ENCODE data around the gene BAK1. TPM values are rescaled to one million over a fixed set of nuclear protein-coding genes. Genes with fewer than 3 reads are reported as not detected.

Gene BAK1
- total and polyA plus RNA-seq, 2 of the 13 experiments (the other 11 are each of a cell fraction or from before 2014, with no cell fraction given), result 15.0 to 23.8 TPM

DNA sequence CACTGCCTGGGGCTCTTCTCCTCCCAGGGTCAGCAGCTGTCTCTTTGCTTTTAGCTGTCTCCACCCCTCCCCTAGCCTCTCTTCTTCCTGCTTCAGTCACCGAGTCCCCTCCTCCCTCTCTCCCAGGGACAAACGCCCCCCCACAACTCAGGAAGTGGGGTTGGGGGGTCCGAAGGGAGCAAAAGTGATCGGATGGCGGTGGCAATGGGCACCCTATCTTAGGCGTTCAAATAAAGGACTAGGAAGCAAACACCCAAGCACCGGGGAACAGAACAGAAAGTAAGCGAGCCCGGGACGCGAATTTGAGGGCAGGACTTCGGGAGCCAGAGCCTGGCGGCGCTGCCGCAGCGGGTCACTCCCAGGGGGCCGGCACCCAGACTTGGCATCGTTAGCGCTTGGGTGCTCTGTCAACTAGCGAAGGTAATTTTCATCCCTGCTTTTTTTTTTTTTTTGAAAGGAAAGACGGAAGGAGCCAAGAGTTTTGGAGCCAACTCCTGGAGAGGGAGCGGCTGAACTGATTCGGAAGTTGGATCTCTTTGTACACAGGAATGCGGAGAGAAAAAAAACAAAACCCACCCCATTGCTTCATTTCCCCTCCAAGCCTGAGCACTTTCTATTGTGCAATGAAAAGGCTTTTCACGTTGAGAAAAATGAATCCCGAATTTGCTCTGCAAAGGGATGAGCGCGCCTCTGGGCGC, 40.2 kb upstream of the BAK1 start (continued):
- TF ChIP-seq ONECUT2 (CRISPR knock-in tag; IDR thresholded peaks at IDR 0.05) (no peak), TMF1 (CRISPR knock-in tag; IDR thresholded peaks at IDR 0.05; ENCODE audit: low read depth) (no peak), TGIF2 (CRISPR knock-in tag; IDR thresholded peaks at IDR 0.05) (peak; percentile 44; the same call in 1 of the 2 replicates), NFIB (CRISPR knock-in tag; IDR thresholded peaks at IDR 0.05; ENCODE audit: borderline replicate concordance) (no peak), FOXJ3 (CRISPR knock-in tag; IDR thresholded peaks at IDR 0.05; ENCODE audit: borderline replicate concordance) (no peak), ZNF468 (CRISPR knock-in tag; IDR thresholded peaks at IDR 0.05) (no peak), HCFC1 (IDR thresholded peaks at IDR 0.05; ENCODE audit: low read depth, low read length) (no peak), HNRNPLL (IDR thresholded peaks at IDR 0.05; ENCODE audit: low read depth, low read length, poor library complexity, severe bottlenecking) (peak; percentile 0), CCDC6 (CRISPR knock-in tag; IDR thresholded peaks at IDR 0.05) (no peak), ZNF775 (CRISPR knock-in tag; IDR thresholded peaks at IDR 0.05; ENCODE audit: borderline replicate concordance) (no peak), TAF15 (IDR thresholded peaks at IDR 0.05; ENCODE audit: low read depth, low read length, poor library complexity, severe bottlenecking) (no peak), HNF4A (CRISPR knock-in tag; IDR thresholded peaks at IDR 0.05) (no peak), SALL2 (CRISPR knock-in tag; IDR thresholded peaks at IDR 0.05) (no peak)
- TF ChIP-seq, protein P1, sequence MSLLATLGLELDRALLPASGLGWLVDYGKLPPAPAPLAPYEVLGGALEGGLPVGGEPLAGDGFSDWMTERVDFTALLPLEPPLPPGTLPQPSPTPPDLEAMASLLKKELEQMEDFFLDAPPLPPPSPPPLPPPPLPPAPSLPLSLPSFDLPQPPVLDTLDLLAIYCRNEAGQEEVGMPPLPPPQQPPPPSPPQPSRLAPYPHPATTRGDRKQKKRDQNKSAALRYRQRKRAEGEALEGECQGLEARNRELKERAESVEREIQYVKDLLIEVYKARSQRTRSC (CRISPR knock-in tag; IDR thresholded peaks at IDR 0.05; ENCODE audit: low read depth), result no peak
- TF ChIP-seq, protein P2, sequence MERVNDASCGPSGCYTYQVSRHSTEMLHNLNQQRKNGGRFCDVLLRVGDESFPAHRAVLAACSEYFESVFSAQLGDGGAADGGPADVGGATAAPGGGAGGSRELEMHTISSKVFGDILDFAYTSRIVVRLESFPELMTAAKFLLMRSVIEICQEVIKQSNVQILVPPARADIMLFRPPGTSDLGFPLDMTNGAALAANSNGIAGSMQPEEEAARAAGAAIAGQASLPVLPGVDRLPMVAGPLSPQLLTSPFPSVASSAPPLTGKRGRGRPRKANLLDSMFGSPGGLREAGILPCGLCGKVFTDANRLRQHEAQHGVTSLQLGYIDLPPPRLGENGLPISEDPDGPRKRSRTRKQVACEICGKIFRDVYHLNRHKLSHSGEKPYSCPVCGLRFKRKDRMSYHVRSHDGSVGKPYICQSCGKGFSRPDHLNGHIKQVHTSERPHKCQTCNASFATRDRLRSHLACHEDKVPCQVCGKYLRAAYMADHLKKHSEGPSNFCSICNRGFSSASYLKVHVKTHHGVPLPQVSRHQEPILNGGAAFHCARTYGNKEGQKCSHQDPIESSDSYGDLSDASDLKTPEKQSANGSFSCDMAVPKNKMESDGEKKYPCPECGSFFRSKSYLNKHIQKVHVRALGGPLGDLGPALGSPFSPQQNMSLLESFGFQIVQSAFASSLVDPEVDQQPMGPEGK (CRISPR knock-in tag; IDR thresholded peaks at IDR 0.05), result peak; percentile 82
- TF ChIP-seq, protein P3, sequence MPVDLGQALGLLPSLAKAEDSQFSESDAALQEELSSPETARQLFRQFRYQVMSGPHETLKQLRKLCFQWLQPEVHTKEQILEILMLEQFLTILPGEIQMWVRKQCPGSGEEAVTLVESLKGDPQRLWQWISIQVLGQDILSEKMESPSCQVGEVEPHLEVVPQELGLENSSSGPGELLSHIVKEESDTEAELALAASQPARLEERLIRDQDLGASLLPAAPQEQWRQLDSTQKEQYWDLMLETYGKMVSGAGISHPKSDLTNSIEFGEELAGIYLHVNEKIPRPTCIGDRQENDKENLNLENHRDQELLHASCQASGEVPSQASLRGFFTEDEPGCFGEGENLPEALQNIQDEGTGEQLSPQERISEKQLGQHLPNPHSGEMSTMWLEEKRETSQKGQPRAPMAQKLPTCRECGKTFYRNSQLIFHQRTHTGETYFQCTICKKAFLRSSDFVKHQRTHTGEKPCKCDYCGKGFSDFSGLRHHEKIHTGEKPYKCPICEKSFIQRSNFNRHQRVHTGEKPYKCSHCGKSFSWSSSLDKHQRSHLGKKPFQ (CRISPR knock-in tag; IDR thresholded peaks at IDR 0.05; ENCODE audit: insufficient replicate concordance), result peak; percentile 23
- TF ChIP-seq, protein P4, sequence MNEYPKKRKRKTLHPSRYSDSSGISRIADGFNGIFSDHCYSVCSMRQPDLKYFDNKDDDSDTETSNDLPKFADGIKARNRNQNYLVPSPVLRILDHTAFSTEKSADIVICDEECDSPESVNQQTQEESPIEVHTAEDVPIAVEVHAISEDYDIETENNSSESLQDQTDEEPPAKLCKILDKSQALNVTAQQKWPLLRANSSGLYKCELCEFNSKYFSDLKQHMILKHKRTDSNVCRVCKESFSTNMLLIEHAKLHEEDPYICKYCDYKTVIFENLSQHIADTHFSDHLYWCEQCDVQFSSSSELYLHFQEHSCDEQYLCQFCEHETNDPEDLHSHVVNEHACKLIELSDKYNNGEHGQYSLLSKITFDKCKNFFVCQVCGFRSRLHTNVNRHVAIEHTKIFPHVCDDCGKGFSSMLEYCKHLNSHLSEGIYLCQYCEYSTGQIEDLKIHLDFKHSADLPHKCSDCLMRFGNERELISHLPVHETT (CRISPR knock-in tag; conservative IDR thresholded peaks at IDR 0.05), result no peak
- TF ChIP-seq, protein P5, sequence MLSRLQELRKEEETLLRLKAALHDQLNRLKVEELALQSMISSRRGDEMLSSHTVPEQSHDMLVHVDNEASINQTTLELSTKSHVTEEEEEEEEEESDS (CRISPR knock-in tag; IDR thresholded peaks at IDR 0.05; ENCODE audit: borderline replicate concordance), result no peak
- TF ChIP-seq, protein P6, sequence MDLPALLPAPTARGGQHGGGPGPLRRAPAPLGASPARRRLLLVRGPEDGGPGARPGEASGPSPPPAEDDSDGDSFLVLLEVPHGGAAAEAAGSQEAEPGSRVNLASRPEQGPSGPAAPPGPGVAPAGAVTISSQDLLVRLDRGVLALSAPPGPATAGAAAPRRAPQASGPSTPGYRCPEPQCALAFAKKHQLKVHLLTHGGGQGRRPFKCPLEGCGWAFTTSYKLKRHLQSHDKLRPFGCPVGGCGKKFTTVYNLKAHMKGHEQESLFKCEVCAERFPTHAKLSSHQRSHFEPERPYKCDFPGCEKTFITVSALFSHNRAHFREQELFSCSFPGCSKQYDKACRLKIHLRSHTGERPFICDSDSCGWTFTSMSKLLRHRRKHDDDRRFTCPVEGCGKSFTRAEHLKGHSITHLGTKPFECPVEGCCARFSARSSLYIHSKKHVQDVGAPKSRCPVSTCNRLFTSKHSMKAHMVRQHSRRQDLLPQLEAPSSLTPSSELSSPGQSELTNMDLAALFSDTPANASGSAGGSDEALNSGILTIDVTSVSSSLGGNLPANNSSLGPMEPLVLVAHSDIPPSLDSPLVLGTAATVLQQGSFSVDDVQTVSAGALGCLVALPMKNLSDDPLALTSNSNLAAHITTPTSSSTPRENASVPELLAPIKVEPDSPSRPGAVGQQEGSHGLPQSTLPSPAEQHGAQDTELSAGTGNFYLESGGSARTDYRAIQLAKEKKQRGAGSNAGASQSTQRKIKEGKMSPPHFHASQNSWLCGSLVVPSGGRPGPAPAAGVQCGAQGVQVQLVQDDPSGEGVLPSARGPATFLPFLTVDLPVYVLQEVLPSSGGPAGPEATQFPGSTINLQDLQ (CRISPR knock-in tag; IDR thresholded peaks at IDR 0.05), result no peak

Measured in HepG2 (cell line).